Activated CD4-positive, alpha-beta T cell treated with anti-CD3 and anti-CD28 coated beads for 4 hours (primary cell): ENCODE data around the gene SLC15A4.
A peak's percentile ranks its signal among the peaks of the same experiment; 100 is the strongest.
"Not testable (repeated sequence)": the region's sequence is repeated elsewhere in the genome, so short reads cannot be mapped to it uniquely, and the experiment has no call there.

Experiments
- DNase-seq, 2 donors: peaks; one replicate each; pipeline ENCODE4 v3.0.0-alpha.2; 2020

Gene SLC15A4

GRCh38 chr12:128823916-128824839 is at the start of gene SLC15A4:
TSS of gene SLC15A4 (minus strand) at chr12:128823958. CDS start at chr12:128823943, 15 bp downstream.
- DNase-seq, result peak; percentile 86 to 87

GRCh38 chr12:128872303-128872702 is 48.5 kb upstream of the SLC15A4 start:
- no peak for DNase-seq

DNA sequence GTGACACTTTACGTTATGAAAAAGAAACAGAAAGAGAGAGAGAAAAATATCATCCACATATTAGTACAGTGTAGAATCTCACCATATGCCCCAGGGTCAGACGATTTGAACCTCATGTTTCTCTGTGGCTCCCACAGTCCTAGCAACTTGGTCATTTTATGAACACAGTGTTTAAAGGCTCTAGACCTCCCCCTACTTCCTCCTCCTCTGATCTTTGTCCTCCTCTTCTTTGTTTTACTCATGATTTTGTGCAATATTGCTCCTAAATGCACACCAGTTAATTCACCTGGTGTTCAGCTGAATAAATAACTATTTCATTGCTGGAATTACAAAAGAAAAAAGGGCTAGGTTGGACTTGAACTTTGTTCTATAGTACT is 47.7 kb upstream of the SLC15A4 start:
- no peak for DNase-seq

- no peak for DNase-seq
Measured at GRCh38 chr12:128867466-128867865, 43.7 kb upstream of the SLC15A4 start.

DNA sequence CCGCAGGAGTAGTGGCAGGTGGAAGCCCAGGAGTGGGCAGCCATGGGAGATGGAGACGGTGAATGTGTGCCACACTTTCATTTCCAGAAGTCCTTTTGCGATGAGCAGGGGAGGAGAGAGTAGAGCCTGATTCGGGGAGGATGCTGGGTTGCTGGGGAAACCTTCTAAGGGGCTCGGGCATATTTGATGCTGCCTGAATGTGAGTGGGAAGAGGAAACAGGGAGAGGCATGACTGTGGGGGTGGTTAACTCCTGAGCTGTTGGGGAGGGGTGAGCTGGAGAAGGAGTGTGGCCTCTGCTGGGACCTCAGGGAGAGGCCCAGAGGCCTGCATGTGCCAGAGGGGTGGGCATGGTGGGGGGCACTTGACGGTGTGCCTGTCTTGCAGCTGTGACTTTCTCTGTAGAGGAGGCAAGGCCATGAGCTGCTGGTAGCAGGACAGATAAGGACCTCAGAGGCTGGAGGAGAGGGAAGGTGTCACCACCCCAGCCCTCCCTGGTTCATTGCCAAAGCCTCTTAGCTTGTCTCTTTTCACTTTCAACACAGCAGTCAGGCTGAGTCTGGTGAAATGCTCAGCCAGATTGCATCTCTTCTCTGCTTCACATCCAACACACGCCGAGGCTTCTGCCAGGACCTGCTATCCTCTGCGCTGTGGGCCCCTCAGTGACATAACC is 40.9 kb upstream of the SLC15A4 start:
- DNase-seq, result no peak

- no peak for DNase-seq
Measured at GRCh38 chr12:128863957-128864356, 40.2 kb upstream of the SLC15A4 start.

DNA sequence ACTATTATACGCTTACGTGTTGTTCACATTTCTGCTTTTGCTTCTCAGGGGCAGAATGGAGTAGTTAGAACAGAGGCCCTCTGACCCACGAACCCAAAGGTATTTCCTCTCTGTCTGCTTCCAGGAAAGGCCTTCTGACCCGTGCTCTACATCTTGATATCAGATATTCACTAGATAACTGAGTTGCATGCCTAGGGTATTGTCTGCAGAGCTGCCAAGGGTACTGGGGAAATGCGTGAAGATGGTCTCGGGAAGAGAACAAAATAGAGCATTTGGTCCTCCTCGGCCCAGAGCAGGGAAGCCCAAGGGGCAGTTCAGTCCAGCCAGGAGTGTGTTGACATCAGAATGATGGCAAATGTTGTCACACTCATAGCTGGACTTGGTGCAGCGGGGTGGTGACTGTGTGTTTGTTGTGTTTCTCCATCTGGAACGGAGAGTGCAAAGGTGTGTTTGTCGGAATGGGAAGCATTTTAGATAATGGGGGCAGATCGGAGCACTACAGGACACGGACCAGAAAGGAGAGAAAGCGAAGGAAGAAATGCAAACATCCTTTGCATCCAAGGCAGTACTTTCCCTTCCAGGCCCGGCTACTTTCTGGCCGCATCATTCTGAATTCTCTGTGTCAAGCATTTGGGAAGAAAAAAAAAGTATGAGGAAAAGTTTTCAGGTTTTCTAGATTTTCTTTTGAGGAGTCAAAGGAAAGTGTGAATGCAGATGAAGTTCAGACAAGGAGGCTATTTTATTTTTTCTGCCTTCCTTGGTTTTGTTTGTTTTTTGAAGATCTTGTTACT is 37.7 kb upstream of the SLC15A4 start:
- DNase-seq, result no peak

- no peak for DNase-seq
Measured at GRCh38 chr12:128859311-128859710, 35.6 kb upstream of the SLC15A4 start.

- DNase-seq, result no peak
Measured at GRCh38 chr12:128857133-128857763, 33.5 kb upstream of the SLC15A4 start.

DNA sequence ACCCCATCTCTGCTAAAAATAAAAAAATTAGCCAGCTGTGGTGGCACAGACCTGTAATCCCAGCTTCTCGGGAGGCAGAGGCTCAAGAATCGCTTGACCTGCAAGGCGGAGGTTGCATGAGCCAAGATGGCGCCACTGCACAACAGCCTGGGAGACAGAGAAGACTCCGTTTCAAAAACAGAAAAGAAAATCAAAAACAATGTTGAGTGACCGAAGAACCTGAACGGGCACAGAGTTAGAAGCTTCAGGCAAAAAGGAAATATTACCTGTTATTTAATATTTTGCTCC is 33.0 kb upstream of the SLC15A4 start:
- no peak for DNase-seq

DNA sequence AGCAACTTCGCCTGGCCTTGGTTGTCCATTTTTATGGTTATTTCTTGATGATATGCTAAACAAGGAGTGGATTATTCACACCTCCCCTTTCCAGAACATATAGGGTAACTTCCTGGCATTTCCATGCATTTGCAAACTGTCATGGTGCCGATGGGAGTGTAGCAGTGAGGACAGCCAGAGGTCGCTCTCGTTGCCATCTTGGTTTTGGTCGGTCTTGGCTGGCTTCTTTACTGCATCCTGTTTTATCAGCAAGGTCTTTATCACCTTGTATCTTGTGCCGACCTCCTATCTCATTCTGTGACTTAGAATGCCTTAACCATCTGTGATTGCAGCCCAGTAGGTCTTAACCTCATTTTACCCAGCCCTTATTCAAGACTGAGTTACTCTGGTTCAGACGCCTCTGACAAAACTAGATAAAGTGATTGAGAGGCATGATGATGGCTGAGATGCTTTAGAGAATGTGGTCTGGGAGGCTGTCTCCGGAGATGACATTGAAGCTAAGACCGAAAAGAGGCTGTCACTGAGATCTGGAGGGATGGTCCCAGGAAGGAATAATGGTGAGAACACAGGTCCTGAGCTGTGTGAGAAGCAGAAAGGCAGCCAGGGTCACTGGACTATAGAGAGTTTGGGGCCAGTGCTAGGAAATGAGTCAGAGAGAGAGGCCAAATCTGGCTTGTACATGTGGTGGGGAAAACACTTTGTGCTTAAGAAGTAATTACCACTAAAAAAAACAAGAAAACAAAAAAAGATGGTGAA is 32.5 kb upstream of the SLC15A4 start:
- no peak for DNase-seq

DNA sequence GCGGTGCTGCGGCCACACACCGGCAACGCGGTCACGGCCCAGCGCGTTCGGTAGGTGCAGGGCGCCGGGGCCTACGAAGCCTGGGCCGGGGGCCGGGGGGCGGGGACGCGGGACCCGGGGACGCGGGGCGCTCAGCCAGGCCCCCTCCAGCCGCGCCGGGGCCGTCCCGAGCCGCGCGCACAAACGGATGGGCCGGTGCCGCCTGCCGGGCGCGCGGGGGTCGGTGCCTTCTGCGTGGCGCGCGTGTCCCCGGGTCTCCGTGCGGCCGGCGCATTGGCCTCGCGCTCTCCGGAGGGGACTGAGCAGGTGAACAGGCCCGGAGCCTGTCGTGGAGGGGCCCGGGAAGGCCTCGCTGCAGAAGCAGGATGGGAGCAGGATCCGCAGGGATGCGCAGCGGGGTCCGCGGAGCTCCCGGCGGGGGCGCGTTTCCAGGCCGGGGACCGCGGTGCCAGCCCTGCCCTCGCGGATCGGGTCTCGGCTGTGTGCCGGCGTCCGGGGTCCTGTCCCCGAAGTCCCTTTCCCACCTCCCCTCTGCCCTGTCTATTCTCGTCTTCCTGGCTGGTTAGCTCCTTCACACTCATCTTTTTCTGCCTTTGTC is 29.9 kb upstream of the SLC15A4 start:
- DNase-seq, result no peak

DNA sequence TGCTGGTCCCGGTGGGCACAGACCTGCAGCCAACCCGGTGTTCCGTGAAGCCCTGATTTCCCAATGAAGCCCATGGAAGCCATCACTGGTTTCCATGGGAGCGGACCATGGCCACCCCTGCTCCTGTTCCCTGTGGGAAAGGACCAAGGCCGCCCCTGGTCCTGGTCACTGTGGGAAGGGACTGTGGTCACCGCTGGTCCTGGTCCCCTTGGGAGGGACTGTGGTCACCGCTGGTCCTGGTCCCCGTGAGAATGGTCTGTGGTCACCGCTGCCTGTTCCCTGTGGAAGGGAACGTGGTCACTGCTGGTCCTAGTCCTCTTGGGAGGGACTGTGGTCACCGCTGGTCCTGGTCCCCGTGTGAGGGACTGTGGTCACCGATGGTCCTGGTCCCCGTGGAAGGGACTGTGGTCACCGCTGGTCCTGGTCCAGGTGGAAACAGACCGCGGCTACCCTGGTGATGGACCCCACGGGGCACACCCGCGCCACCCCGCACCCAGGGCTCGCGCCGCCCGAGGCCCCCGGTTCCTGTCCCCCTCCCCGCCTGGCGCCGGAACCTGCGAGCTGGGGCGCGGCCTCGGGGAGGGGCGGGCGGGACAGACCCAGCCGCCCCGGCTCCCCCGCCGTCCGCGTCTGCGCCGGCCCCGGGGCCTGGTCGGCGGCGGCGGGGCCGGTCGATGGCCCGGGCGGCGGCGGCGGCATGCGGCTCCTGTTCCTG is 29.3 kb upstream of the SLC15A4 start, which contains the start of gene GLT1D1:
Gene GLT1D1 (plus strand): TSS at position 594 of the 715 bp plus-strand sequence. CDS start 104 bp downstream, at position 698.
- no peak for DNase-seq

DNA sequence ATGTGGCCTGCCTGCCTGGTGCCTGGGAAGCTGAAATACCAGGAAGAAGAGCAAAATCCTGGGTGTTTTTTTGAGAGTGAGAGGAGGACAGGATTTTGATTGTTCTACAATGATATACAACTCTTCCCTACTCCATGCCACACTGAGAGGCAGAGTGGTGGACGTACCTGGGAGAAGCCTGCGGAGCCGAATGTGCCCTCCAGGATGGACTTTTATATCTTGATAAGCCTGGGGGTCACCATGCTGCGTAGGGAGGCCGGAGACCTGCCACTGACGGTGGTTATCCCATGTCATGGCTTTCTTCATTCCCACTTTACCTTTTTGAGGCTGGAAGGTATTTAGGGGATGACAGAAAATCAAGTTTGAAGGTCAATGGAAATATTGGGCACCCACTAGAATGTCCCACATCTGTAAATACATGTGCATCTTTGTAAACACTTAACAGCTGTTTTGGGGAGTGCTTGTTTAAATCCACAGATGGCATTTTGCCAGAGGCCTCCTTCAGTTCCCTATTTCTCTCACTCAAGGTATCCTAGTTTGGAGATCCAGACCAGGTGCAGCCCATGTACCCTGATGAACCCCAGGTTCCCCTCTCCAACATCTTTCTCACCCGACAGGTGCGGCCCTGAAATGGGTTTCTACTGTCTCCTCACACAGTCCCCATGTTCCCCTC is 28.4 kb upstream of the SLC15A4 start:
- no peak for DNase-seq

- DNase-seq, result not testable (repeated sequence)
Measured at GRCh38 chr12:128851429-128851828, 27.7 kb upstream of the SLC15A4 start.

DNA sequence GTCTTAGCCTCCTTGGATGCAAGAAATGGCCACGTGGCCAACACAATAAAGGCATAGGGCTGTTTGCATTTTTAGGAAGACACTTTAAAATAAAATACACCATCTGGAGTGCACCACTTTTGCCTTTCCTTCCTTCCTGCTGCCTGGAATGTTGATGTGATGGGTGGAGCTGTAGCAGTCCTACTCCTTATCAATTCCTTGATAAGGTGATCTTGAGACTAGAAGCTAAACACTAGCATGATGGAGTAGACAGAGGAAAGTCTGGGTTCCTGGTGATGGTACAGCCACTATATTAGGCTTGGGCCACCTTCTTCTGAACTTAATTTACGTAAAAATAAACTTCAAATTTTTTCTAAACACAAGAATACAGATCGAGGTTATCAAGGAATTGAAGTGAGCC is 26.6 kb upstream of the SLC15A4 start:
- no peak for DNase-seq

DNA sequence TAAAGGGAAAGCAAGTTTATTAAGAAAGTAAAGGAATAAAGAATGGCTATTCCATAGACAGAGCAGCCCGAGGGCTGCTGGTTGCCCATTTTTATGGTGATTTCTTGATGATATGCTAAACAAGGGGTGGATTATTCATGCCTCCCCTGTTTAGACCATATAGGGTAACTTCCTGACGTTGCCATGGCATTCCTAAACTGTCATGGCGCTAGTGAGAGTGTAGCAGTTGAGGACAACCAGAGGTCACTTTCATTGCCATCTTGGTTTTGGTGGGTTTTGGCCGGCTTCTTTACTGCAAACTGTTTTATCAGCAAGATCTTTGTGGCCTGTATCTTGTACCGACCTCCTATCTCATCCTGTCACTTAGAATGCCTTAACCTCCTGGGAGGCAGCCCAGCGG is 26.0 kb upstream of the SLC15A4 start:
- DNase-seq, result not testable (repeated sequence)

GRCh38 chr12:128848371-128848770 is 24.6 kb upstream of the SLC15A4 start:
- no peak for DNase-seq

- not testable (repeated sequence) for DNase-seq
Measured at GRCh38 chr12:128846671-128847070, 22.9 kb upstream of the SLC15A4 start.

DNA sequence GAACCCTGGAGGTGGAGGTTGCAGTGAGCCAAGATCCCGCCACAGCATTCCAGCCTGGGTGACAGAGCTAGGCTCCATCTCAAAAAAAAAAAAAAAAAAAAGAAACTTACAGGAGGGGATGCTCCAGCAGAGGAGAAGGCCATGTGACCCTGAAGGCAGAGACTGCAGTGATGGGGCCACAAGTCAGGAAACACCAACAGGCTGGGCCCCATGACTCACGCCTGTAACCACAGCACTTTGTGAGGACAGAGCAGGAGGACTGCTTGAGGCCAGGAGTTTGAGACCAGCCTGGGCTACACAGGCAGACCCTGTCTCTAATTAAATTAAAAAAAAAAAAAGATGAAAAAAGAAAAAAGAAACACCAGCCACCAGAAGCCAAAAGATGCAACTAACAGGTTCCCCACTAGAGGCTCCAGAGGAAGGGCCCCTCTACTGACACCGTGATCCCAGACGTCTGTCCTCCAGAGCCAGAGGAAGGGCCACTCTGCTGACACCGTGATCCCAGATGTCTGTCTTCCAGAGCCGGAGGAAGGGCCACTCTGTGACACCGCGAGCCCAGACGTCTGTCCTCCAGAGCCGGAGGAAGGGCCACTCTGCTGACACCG is 20.4 kb upstream of the SLC15A4 start:
- no peak for DNase-seq
